H9 (cell line): ENCODE data around the gene SDR39U1. TPM values are rescaled to one million over a fixed set of nuclear protein-coding genes. Genes with fewer than 3 reads are reported as not detected.
A peak's percentile ranks its signal among the peaks of the same experiment; 100 is the strongest.

Experiments
- DNase-seq: peaks from one replicate; pipeline ENCODE4 v3.0.0-alpha.2; 2017
- H2AFZ ChIP-seq: one replicate; pipeline ENCODE4 v1.6.1; 2013; ENCODE audit warnings: mild to moderate bottlenecking, low read length, control low read depth, moderate library complexity
- H2AK5ac ChIP-seq: 2 replicates; pipeline ENCODE4 v1.6.1; 2013; ENCODE audit warnings: low read length, control low read depth, mixed read lengths; ENCODE audit not compliant: insufficient read length
- H2BK120ac ChIP-seq: one replicate; pipeline ENCODE4 v1.6.1; 2013; ENCODE audit warnings: low read depth, mild to moderate bottlenecking, low read length, control low read depth, inconsistent platforms; ENCODE audit not compliant: poor library complexity, severe bottlenecking
- H2BK12ac ChIP-seq: 2 replicates; pipeline ENCODE4 v1.6.1; 2013; ENCODE audit warnings: low read length, control low read depth, mixed read lengths, low read depth; ENCODE audit not compliant: insufficient read length
- H2BK15ac ChIP-seq: 2 replicates; pipeline ENCODE4 v1.6.1; 2013; ENCODE audit warnings: low read depth, low read length, control low read depth
- H2BK20ac ChIP-seq: one replicate; pipeline ENCODE4 v1.6.1; 2013; ENCODE audit warnings: low read depth, mild to moderate bottlenecking, low read length, control low read depth, inconsistent platforms; ENCODE audit not compliant: poor library complexity, severe bottlenecking
- H2BK5ac ChIP-seq: 2 replicates; pipeline ENCODE4 v1.6.1; 2013; ENCODE audit warnings: low read length, control low read depth, mixed read lengths; ENCODE audit not compliant: insufficient read length
- H3K14ac ChIP-seq: 2 replicates; pipeline ENCODE4 v1.6.1; 2013; ENCODE audit warnings: low read length, control low read depth; ENCODE audit not compliant: insufficient read depth
- H3K18ac ChIP-seq: 2 replicates; pipeline ENCODE4 v1.6.1; 2013; ENCODE audit warnings: low read depth, mild to moderate bottlenecking, mixed read lengths, low read length, control low read depth; ENCODE audit not compliant: insufficient read length
- H3K23ac ChIP-seq: 2 replicates; pipeline ENCODE4 v1.6.1; 2013; ENCODE audit warnings: low read length, control low read depth, mixed read lengths, low read depth; ENCODE audit not compliant: insufficient read length
- H3K23me2 ChIP-seq: 2 replicates; pipeline ENCODE4 v1.6.1; 2013; ENCODE audit warnings: low read depth, mild to moderate bottlenecking, mixed read lengths, low read length, control low read depth; ENCODE audit not compliant: insufficient read length, poor library complexity, severe bottlenecking
- H3K27ac ChIP-seq: 2 replicates; pipeline ENCODE4 v1.5.1; 2013; ENCODE audit warnings: low read length, control low read depth, mixed read lengths, low read depth; ENCODE audit not compliant: insufficient read length
- H3K27me3 ChIP-seq: 2 replicates; pipeline ENCODE4 v1.6.1; 2013; ENCODE audit warnings: low read length, control low read depth, inconsistent platforms; ENCODE audit not compliant: insufficient read depth
- H3K4ac ChIP-seq: 2 replicates; pipeline ENCODE4 v1.6.1; 2013; ENCODE audit warnings: low read depth, mild to moderate bottlenecking, control low read depth, inconsistent platforms, low read length, moderate library complexity
- H3K4me1 ChIP-seq: 2 replicates; pipeline ENCODE4 v1.6.1; 2013; ENCODE audit warnings: low read length, control low read depth, inconsistent platforms; ENCODE audit not compliant: insufficient read depth
- H3K4me2 ChIP-seq: 2 replicates; pipeline ENCODE4 v1.6.1; 2013; ENCODE audit warnings: low read length, control low read depth, mixed read lengths; ENCODE audit not compliant: insufficient read length, insufficient read depth
- H3K56ac ChIP-seq: 2 replicates; pipeline ENCODE4 v1.6.1; 2013; ENCODE audit warnings: low read depth, mild to moderate bottlenecking, mixed read lengths, low read length, control low read depth; ENCODE audit not compliant: insufficient read length
- H3K79me1 ChIP-seq: 2 replicates; pipeline ENCODE4 v1.6.1; 2013; ENCODE audit warnings: low read depth, mild to moderate bottlenecking, moderate library complexity, low read length, control low read depth, inconsistent platforms; ENCODE audit not compliant: insufficient read depth, poor library complexity, severe bottlenecking
- H3K79me2 ChIP-seq: 2 replicates; pipeline ENCODE4 v1.6.1; 2013; ENCODE audit warnings: low read length, control low read depth, inconsistent platforms; ENCODE audit not compliant: insufficient read depth
- H3K9ac ChIP-seq: 2 replicates; pipeline ENCODE4 v1.6.1; 2013; ENCODE audit warnings: low read length, control low read depth, mixed read lengths; ENCODE audit not compliant: insufficient read length; ENCODE audit errors: extremely low read depth
- H3K9me3 ChIP-seq: one replicate; pipeline ENCODE4 v1.6.1; 2013; ENCODE audit warnings: low read depth, low read length, inconsistent platforms; ENCODE audit not compliant: control insufficient read depth
- H3T11ph ChIP-seq: one replicate; pipeline ENCODE4 v1.6.1; 2013; ENCODE audit warnings: mild to moderate bottlenecking, low read length, control low read depth, inconsistent platforms
- H4K20me1 ChIP-seq: one replicate; pipeline ENCODE4 v1.6.1; 2013; ENCODE audit not compliant: control insufficient read depth, insufficient read length, insufficient read depth
- H4K5ac ChIP-seq: 2 replicates; pipeline ENCODE4 v1.6.1; 2013; ENCODE audit warnings: low read depth, mild to moderate bottlenecking, mixed read lengths, low read length, control low read depth; ENCODE audit not compliant: insufficient read length
- H4K8ac ChIP-seq: replicated peaks from 2 replicates; pipeline ENCODE4 v1.6.1; 2013; ENCODE audit warnings: low read length, control low read depth, mixed read lengths, low read depth; ENCODE audit not compliant: insufficient read length
- H4K91ac ChIP-seq: 2 replicates; pipeline ENCODE4 v1.6.1; 2013; ENCODE audit warnings: low read depth, mild to moderate bottlenecking, moderate library complexity, mixed read lengths, low read length, control low read depth; ENCODE audit not compliant: insufficient read length
- H3K27ac Mint-ChIP-seq, 3 experiments: 2 replicates in 2 of 3; 3 replicates in 1 of 3; pipeline ENCODE4 v1.8.0; 2020 to 2021; ENCODE audit warnings: mixed read lengths in 3 of 3, mild to moderate bottlenecking in 1 of 3, moderate library complexity in 1 of 3
- H3K27me3 Mint-ChIP-seq: 2 replicates; pipeline ENCODE4 v1.8.0; 2021; ENCODE audit warnings: low read depth, mild to moderate bottlenecking, moderate library complexity, mixed read lengths
- H3K36me3 Mint-ChIP-seq, 3 experiments: 2 replicates in 2 of 3; 3 replicates in 1 of 3; pipeline ENCODE4 v1.8.0; 2020 to 2021; ENCODE audit warnings: low read depth in 3 of 3, mixed read lengths in 3 of 3; ENCODE audit not compliant: insufficient read depth in 1 of 3
- H3K4me1 Mint-ChIP-seq, 2 experiments: 2 replicates each; pipeline ENCODE4 v1.8.0; 2020; ENCODE audit warnings: mixed read lengths in 2 of 2
- H3K4me3 Mint-ChIP-seq, 2 experiments: 2 replicates in 1 of 2; 3 replicates in 1 of 2; pipeline ENCODE4 v1.8.0; 2020 to 2021; ENCODE audit warnings: mild to moderate bottlenecking in 2 of 2, mixed read lengths in 2 of 2, moderate library complexity in 1 of 2
- H3K9me3 Mint-ChIP-seq, 2 experiments: 2 replicates in 1 of 2; 3 replicates in 1 of 2; pipeline ENCODE4 v1.8.0; 2020; ENCODE audit warnings: mild to moderate bottlenecking in 2 of 2, mixed read lengths in 2 of 2, moderate library complexity in 1 of 2
- WGBS: extraction: QIAGEN DNeasy Blood & Tissue Kit; methylation state at CpG from one replicate; pipeline ENCODE4 v1.1.7; 2013; ENCODE audit warnings: missing lambda C conversion rate, low lambda C conversion rate, mixed read lengths; ENCODE audit not compliant: insufficient read length; ENCODE audit errors: extremely low coverage; 5-methylcytosine and 5-hydroxymethylcytosine counted together
- total RNA-seq: library from RNA; stranded (reverse); gene quantifications from 2 replicates; pipeline ENCODE4 v1.2.1, GENCODE V29; 2021
- TF ChIP-seq, protein P1 (sequence below): fragments of 200-600 bp; sonication (generic); conservative IDR thresholded peaks from 3 replicates; pipeline ENCODE4 v1.8.0; 2021; ENCODE audit warnings: antibody characterized with exemption, mild to moderate bottlenecking

SDR39U1 gene
- total RNA-seq, 1 experiment from 2014 or later = 56.2 TPM

DNA sequence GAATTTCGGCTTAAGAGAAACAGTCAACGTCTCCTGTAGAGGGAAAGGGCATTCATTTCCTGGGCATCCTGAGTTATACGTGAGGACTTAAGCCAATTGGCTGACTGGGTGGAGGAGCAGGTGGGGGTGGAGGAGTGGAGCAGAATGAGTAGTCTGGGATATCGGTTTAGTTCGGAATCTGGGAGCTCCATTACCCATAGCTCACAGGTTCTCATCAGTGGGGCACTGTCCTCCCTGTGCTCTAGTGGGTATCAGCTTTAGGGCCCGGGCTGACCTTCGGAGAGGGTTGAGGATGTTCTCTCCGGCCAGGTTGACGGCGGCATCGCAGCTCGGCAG is 704 bp downstream of the SDR39U1 start:
- TF ChIP-seq, protein P1, sequence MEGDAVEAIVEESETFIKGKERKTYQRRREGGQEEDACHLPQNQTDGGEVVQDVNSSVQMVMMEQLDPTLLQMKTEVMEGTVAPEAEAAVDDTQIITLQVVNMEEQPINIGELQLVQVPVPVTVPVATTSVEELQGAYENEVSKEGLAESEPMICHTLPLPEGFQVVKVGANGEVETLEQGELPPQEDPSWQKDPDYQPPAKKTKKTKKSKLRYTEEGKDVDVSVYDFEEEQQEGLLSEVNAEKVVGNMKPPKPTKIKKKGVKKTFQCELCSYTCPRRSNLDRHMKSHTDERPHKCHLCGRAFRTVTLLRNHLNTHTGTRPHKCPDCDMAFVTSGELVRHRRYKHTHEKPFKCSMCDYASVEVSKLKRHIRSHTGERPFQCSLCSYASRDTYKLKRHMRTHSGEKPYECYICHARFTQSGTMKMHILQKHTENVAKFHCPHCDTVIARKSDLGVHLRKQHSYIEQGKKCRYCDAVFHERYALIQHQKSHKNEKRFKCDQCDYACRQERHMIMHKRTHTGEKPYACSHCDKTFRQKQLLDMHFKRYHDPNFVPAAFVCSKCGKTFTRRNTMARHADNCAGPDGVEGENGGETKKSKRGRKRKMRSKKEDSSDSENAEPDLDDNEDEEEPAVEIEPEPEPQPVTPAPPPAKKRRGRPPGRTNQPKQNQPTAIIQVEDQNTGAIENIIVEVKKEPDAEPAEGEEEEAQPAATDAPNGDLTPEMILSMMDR = no peak
- H3K27ac ChIP-seq = no peak overlapping the region
- H3K4me2 ChIP-seq = peak overlapping the region; percentile 69
- Mint-ChIP-seq H3K4me1 (peaks cover 13 to 15% of the 10 kb centered on the region in 2 experiments), H3K36me3 (peaks cover 19 to 44% (median 41%) of the 10 kb centered on the region in 3 experiments), H3K9me3 (no peaks in the 10 kb centered on the region; a peak in 1 of 5 replicates), H3K27me3 (no peaks in the 10 kb centered on the region; the same call in 1 of the 2 replicates), H3K4me3 (peak overlapping the region; percentile 90 to 91), H3K27ac (peak overlapping the region; percentile 50 to 100 (median 99); a peak in 6 of 7 replicates)
- no peak for DNase-seq
- no peak overlapping the region for H2BK120ac ChIP-seq
- no peaks in the 10 kb centered on the region for H4K20me1 ChIP-seq
- H4K8ac ChIP-seq = no peak overlapping the region
- no peak overlapping the region for H2BK5ac ChIP-seq
- H3K4ac ChIP-seq = no peak overlapping the region
- H3K14ac ChIP-seq = peak overlapping the region; percentile 55; the same call in 1 of the 2 replicates
- no peak overlapping the region for H3K56ac ChIP-seq
- H2BK15ac ChIP-seq = no peak overlapping the region
- no peak overlapping the region for H4K91ac ChIP-seq
- no peak overlapping the region for H2AK5ac ChIP-seq
- no peak overlapping the region for H3K18ac ChIP-seq
- no CpG with 5 or more reads among the region's 12 CpGs for WGBS
- H3K23me2 ChIP-seq = peaks cover 10% of the 10 kb centered on the region
- peak overlapping the region; percentile 70 for H3K9ac ChIP-seq
- no peak overlapping the region for H2AFZ ChIP-seq
- H2BK12ac ChIP-seq = no peak overlapping the region
- H3K4me1 ChIP-seq = no peaks in the 10 kb centered on the region
- H3K23ac ChIP-seq = no peak overlapping the region
- no peak overlapping the region for H2BK20ac ChIP-seq
- peaks cover 2% of the 10 kb centered on the region for H3K79me1 ChIP-seq
- H3T11ph ChIP-seq = no peak overlapping the region
- H4K5ac ChIP-seq = no peak overlapping the region
- H3K9me3 ChIP-seq = no peaks in the 10 kb centered on the region
- H3K79me2 ChIP-seq = no peaks in the 10 kb centered on the region
- no peaks in the 10 kb centered on the region for H3K27me3 ChIP-seq
